ENCODE data around the gene TMEM132D. TPM values are rescaled to one million over a fixed set of nuclear protein-coding genes. Genes with fewer than 3 reads are reported as not detected.

TMEM132D gene
- total and polyA plus RNA-seq, 4 donors, result 0.06 to 0.20 (median 0.13) TPM

GRCh38 chr12:129614221-129614885, 289.5 kb downstream of the TMEM132D start:
- H3K27me3 ChIP-seq (ENCODE audit: control insufficient read depth in 3 of 3, insufficient read depth in 3 of 3, low read length in 2 of 3), result no peaks in the 10 kb centered on the region
- WGBS, 2 donors, result 67 to 83% methylated on average over 9 of the region's 9 CpGs
- no peak for ATAC-seq (ENCODE audit: insufficient read depth, low FRiP score)
- no peak for TF ChIP-seq CTCF (IDR thresholded peaks at IDR 0.05; ENCODE audit: control extremely low read depth, extremely low read depth)
- H3K4me3 ChIP-seq, result no peak overlapping the region
- H3K9ac ChIP-seq (ENCODE audit: insufficient read depth in 1 of 2, low read length in 2 of 2), result no peak overlapping the region
- no peaks in the 10 kb centered on the region for H3K36me3 ChIP-seq (ENCODE audit: control insufficient read depth in 4 of 4, insufficient read depth in 4 of 4, low read length in 4 of 4)
- no peak for DNase-seq
- no peaks in the 10 kb centered on the region for H3K4me1 ChIP-seq (ENCODE audit: control insufficient read depth in 5 of 5, insufficient read depth in 5 of 5, low read length in 5 of 5)
- no peak overlapping the region for H3K27ac ChIP-seq (ENCODE audit: low read depth in 1 of 2, low read length in 1 of 2)
- H3K9me3 ChIP-seq (ENCODE audit: control insufficient read depth in 4 of 4, insufficient read depth in 3 of 4, low read length in 3 of 4), result peaks cover 0 to 3% (median 0%) of the 10 kb centered on the region in 4 donors

GRCh38 chr12:129613314-129613713, 290.5 kb downstream of the TMEM132D start:
- no peak for TF ChIP-seq CTCF (IDR thresholded peaks at IDR 0.05; ENCODE audit: control extremely low read depth, extremely low read depth)
- no peak overlapping the region for H3K27ac ChIP-seq (ENCODE audit: low read depth in 1 of 2, low read length in 1 of 2)
- peaks cover 0 to 2% (median 0%) of the 10 kb centered on the region in 5 donors for H3K4me1 ChIP-seq (ENCODE audit: control insufficient read depth in 5 of 5, insufficient read depth in 5 of 5, low read length in 5 of 5)
- H3K36me3 ChIP-seq (ENCODE audit: control insufficient read depth in 4 of 4, insufficient read depth in 4 of 4, low read length in 4 of 4), result no peaks in the 10 kb centered on the region
- no peak overlapping the region for H3K4me3 ChIP-seq
- 60 to 66% methylated on average over 9 of the region's 9 CpGs for WGBS, 2 donors
- H3K9me3 ChIP-seq (ENCODE audit: control insufficient read depth in 4 of 4, insufficient read depth in 3 of 4, low read length in 3 of 4), result peaks cover 0 to 3% (median 0%) of the 10 kb centered on the region in 4 donors
- H3K27me3 ChIP-seq (ENCODE audit: control insufficient read depth in 3 of 3, insufficient read depth in 3 of 3, low read length in 2 of 3), result no peaks in the 10 kb centered on the region
- ATAC-seq (ENCODE audit: insufficient read depth, low FRiP score) (no peak), DNase-seq (no peak)
- H3K9ac ChIP-seq (ENCODE audit: insufficient read depth in 1 of 2, low read length in 2 of 2), result no peak overlapping the region

- no peak for TF ChIP-seq CTCF (IDR thresholded peaks at IDR 0.05; ENCODE audit: control extremely low read depth, extremely low read depth)
- no peak for DNase-seq
- Histone ChIP-seq H3K27ac (ENCODE audit: low read depth in 1 of 2, low read length in 1 of 2) (no peak overlapping the region), H3K9ac (ENCODE audit: insufficient read depth in 1 of 2, low read length in 2 of 2) (no peak overlapping the region), H3K36me3 (ENCODE audit: control insufficient read depth in 4 of 4, insufficient read depth in 4 of 4, low read length in 4 of 4) (no peaks in the 10 kb centered on the region), H3K9me3 (ENCODE audit: control insufficient read depth in 4 of 4, insufficient read depth in 3 of 4, low read length in 3 of 4) (peaks cover 0 to 3% (median 0%) of the 10 kb centered on the region in 4 donors), H3K27me3 (ENCODE audit: control insufficient read depth in 3 of 3, insufficient read depth in 3 of 3, low read length in 2 of 3) (no peaks in the 10 kb centered on the region), H3K4me1 (ENCODE audit: control insufficient read depth in 5 of 5, insufficient read depth in 5 of 5, low read length in 5 of 5) (peaks cover 0 to 16% (median 2%) of the 10 kb centered on the region in 5 donors), H3K4me3 (no peak overlapping the region)
- WGBS, 2 donors, result 74 to 77% methylated on average over 5 of the region's 5 CpGs
- ATAC-seq (ENCODE audit: insufficient read depth, low FRiP score), result no peak
Observed at GRCh38 chr12:129610601-129611120, 293.2 kb downstream of the TMEM132D start.
